ENCODE measurements around the gene TMEM132C. TPM values are rescaled to one million over a fixed set of nuclear protein-coding genes. Genes with fewer than 3 reads are reported as not detected.

TMEM132C gene
- total and polyA plus RNA-seq, 2 experiments from 2014 or later, result 10.6 to 16.5 TPM

DNA sequence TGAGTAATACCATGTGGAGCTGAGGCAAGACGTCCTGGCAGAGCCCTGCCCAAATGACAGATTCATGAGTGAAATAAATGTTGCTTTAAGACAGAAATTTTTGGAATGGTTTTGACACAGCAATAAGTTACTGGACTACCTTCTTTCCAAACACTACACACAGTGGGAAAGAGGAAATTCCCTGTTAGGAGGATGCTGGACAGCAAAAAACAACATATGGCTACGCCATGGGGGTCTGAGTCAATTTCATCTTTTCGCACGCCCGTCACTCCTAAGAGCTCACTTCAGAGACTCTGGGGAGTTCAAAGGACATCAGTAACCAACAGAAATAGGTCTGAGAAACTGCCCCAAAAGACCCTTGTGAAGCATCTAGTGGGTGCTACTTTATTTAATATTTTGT lies 55.4 kb downstream of the TMEM132C start:
- Histone ChIP-seq H3K9me2 (replicated peaks; ENCODE audit: insufficient read depth) (no peaks in the 10 kb centered on the region), H3K27me3 (no peaks in the 10 kb centered on the region), H4K20me1 (ENCODE audit: insufficient read depth, poor library complexity, severe bottlenecking) (no peaks in the 10 kb centered on the region), H3K4me3 (no peak overlapping the region), H3K36me3 (replicated peaks; ENCODE audit: insufficient read depth, low read depth) (no peaks in the 10 kb centered on the region), H3K9me3 (ENCODE audit: low read depth) (no peaks in the 10 kb centered on the region), H3K4me2 (no peak overlapping the region), H2AFZ (no peak overlapping the region), H3K79me2 (peaks cover 2% of the 10 kb centered on the region), H3K27ac (no peak overlapping the region), H3K4me1 (ENCODE audit: insufficient read depth) (peaks cover 29% of the 10 kb centered on the region)
- WGBS (ENCODE audit: low lambda C conversion rate, missing lambda C conversion rate), result 96% methylated on average over 5 of the region's 5 CpGs
- TF ChIP-seq EZH2phosphoT487 (IDR thresholded peaks at IDR 0.05; ENCODE audit: low read depth, severe bottlenecking, unreplicated experiment) (no peak), EZH2 (IDR thresholded peaks at IDR 0.05; ENCODE audit: borderline replicate concordance) (no peak)
- TF ChIP-seq, protein P1, sequence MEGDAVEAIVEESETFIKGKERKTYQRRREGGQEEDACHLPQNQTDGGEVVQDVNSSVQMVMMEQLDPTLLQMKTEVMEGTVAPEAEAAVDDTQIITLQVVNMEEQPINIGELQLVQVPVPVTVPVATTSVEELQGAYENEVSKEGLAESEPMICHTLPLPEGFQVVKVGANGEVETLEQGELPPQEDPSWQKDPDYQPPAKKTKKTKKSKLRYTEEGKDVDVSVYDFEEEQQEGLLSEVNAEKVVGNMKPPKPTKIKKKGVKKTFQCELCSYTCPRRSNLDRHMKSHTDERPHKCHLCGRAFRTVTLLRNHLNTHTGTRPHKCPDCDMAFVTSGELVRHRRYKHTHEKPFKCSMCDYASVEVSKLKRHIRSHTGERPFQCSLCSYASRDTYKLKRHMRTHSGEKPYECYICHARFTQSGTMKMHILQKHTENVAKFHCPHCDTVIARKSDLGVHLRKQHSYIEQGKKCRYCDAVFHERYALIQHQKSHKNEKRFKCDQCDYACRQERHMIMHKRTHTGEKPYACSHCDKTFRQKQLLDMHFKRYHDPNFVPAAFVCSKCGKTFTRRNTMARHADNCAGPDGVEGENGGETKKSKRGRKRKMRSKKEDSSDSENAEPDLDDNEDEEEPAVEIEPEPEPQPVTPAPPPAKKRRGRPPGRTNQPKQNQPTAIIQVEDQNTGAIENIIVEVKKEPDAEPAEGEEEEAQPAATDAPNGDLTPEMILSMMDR (IDR thresholded peaks at IDR 0.05; ENCODE audit: poor library complexity), result no peak
- DNase-seq (ENCODE audit: low spot score), result no peak

DNA sequence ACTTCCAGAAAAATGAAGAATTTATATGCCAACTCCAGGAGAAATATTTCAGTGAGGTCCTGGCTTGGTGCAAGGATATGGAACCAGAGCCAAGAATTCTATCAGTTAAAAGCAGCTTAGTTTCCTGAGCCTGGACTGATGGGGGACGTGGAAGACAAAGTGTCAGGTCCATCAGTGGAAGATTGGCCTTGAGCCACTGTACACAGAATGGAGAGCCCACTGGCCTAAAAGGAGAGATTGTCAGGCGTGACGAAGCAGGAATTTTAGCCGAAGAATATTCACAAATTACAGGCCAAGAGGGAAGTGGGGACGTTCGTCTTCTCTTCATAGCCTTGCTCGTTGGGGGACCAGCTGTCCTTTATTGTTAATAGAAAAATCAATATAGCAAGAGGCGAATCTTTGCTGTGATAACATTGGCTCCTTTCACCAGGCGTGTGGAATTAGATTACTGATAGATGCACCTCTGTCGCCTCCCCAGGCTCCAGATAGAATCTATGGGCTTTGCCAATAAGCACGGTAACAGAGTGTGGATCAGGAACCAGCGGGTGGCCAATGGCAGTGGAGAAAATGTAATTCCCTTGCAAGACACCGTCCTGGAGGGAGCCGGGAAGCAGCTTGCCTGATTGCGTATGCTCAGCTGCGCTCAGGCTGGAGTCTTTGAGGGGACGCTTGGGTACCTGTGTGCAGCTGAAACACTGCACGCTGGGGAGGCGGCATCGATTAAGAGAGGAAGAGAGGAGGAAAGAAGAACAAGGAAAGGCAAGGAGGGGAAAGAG lies 56.4 kb downstream of the TMEM132C start:
- Histone ChIP-seq H3K79me2 (peaks cover 2% of the 10 kb centered on the region), H2AFZ (no peak overlapping the region), H3K4me2 (no peak overlapping the region), H3K27ac (no peak overlapping the region), H3K27me3 (no peaks in the 10 kb centered on the region), H3K4me3 (no peak overlapping the region), H4K20me1 (ENCODE audit: insufficient read depth, poor library complexity, severe bottlenecking) (no peaks in the 10 kb centered on the region), H3K36me3 (replicated peaks; ENCODE audit: insufficient read depth, low read depth) (no peaks in the 10 kb centered on the region), H3K9me2 (replicated peaks; ENCODE audit: insufficient read depth) (no peaks in the 10 kb centered on the region), H3K9me3 (ENCODE audit: low read depth) (no peaks in the 10 kb centered on the region), H3K4me1 (ENCODE audit: insufficient read depth) (peaks cover 19% of the 10 kb centered on the region)
- TF ChIP-seq, protein P1 (IDR thresholded peaks at IDR 0.05; ENCODE audit: poor library complexity), result no peak
- TF ChIP-seq EZH2 (IDR thresholded peaks at IDR 0.05; ENCODE audit: borderline replicate concordance), result no peak
- TF ChIP-seq EZH2phosphoT487 (IDR thresholded peaks at IDR 0.05; ENCODE audit: low read depth, severe bottlenecking, unreplicated experiment), result no peak
- WGBS (ENCODE audit: low lambda C conversion rate, missing lambda C conversion rate), result 66% methylated on average over 20 of the region's 20 CpGs
- no peak for DNase-seq (ENCODE audit: low spot score)

DNA sequence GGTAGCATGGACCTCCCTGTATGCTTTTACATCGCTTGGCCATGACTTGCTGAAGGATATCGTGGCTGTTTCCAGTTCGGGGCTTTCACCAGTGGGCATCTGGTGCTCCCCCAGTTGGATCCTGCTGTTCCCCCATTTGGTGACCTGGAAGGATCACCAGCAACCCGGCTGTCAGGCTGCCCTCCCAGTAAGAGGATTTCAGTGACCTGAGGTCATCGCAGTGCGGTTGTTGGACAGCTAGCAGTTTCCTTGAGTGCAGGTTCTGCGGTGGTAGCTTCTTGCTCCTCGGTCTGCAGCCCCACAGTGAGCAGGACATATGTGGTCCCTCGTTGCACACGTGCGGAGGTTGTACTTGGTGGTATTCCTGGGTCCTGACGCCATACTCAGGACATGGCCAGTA lies 58.7 kb downstream of the TMEM132C start:
- Histone ChIP-seq H3K4me1 (ENCODE audit: insufficient read depth) (peaks cover 18% of the 10 kb centered on the region), H3K4me3 (no peak overlapping the region), H3K9me2 (replicated peaks; ENCODE audit: insufficient read depth) (no peaks in the 10 kb centered on the region), H3K27me3 (no peaks in the 10 kb centered on the region), H3K27ac (no peak overlapping the region), H3K9me3 (ENCODE audit: low read depth) (no peaks in the 10 kb centered on the region), H3K79me2 (no peaks in the 10 kb centered on the region), H4K20me1 (ENCODE audit: insufficient read depth, poor library complexity, severe bottlenecking) (no peaks in the 10 kb centered on the region), H3K4me2 (no peak overlapping the region), H3K36me3 (replicated peaks; ENCODE audit: insufficient read depth, low read depth) (no peaks in the 10 kb centered on the region), H2AFZ (no peak overlapping the region)
- 91% methylated on average over 12 of the region's 12 CpGs for WGBS (ENCODE audit: low lambda C conversion rate, missing lambda C conversion rate)
- TF ChIP-seq EZH2phosphoT487 (IDR thresholded peaks at IDR 0.05; ENCODE audit: low read depth, severe bottlenecking, unreplicated experiment) (no peak), EZH2 (IDR thresholded peaks at IDR 0.05; ENCODE audit: borderline replicate concordance) (no peak)
- TF ChIP-seq, protein P1 (IDR thresholded peaks at IDR 0.05; ENCODE audit: poor library complexity), result no peak
- no peak for DNase-seq (ENCODE audit: low spot score)
